Measurements from ENCODE around the gene ZBTB37. TPM values are rescaled to one million over a fixed set of nuclear protein-coding genes. Genes with fewer than 3 reads are reported as not detected.
"Not testable (repeated sequence)": the region's sequence is repeated elsewhere in the genome, so short reads cannot be mapped to it uniquely, and the experiment has no call there.

ZBTB37 gene
- total RNA-seq, 1 donor from 2014 or later, result 19.3 TPM

DNA sequence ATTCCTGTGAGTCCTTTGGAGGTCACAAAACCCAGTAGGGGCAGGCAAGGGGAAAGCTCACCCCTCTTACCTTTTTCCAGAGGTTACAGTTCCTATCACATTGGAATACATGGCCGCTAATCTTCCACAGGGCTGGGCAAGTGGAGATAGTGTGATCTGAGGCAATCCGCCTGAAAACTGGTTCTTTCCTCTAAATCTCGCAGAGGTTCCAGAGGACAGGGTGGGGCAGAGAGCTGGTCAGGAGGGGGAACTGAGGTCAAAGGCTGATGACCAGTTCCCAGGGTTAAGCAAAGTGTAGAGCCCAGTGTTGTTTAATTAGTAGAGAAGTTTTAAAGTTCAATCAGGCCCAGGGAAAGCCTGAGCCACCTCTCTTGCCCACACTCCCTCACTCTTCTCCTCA, 49.0 kb downstream of the ZBTB37 start, which contains the start of gene SERPINC1:
TSS of gene SERPINC1 (minus strand) at position 179 of the 400 bp plus-strand sequence. CDS start at position 111, 68 bp downstream.
- no peak for TF ChIP-seq CTCF (IDR thresholded peaks at IDR 0.05; ENCODE audit: unreplicated experiment)
- DNase-seq (ENCODE audit: low spot score in 2 of 2, unreplicated experiment in 2 of 2), result no peak
- Mint-ChIP-seq H3K36me3 (no peaks in the 10 kb centered on the region), H3K27ac (no peak within 1 kb of the TSS), H3K4me3 (no peak within 1 kb of the TSS), H3K4me1 (no peaks in the 10 kb centered on the region), H3K27me3 (ENCODE audit: low read depth) (no peaks in the 10 kb centered on the region), H3K9me3 (peaks cover 7% of the 10 kb centered on the region)

GRCh38 chr1:173917635-173918493, 49.7 kb downstream of the ZBTB37 start:
- no peak for DNase-seq (ENCODE audit: low spot score in 2 of 2, unreplicated experiment in 2 of 2)
- Mint-ChIP-seq H3K36me3 (no peaks in the 10 kb centered on the region), H3K9me3 (peaks cover 7% of the 10 kb centered on the region), H3K4me3 (no peak overlapping the region), H3K27me3 (ENCODE audit: low read depth) (peaks cover 2% of the 10 kb centered on the region), H3K4me1 (no peaks in the 10 kb centered on the region), H3K27ac (no peak overlapping the region)
- TF ChIP-seq CTCF (IDR thresholded peaks at IDR 0.05; ENCODE audit: unreplicated experiment), result no peak

GRCh38 chr1:173920861-173921260, 52.7 kb downstream of the ZBTB37 start:
- H3K36me3 Mint-ChIP-seq, result no peaks in the 10 kb centered on the region
- no peak overlapping the region for H3K27ac Mint-ChIP-seq
- no peaks in the 10 kb centered on the region for H3K4me1 Mint-ChIP-seq
- TF ChIP-seq CTCF (IDR thresholded peaks at IDR 0.05; ENCODE audit: unreplicated experiment), result no peak
- no peak for DNase-seq (ENCODE audit: low spot score in 2 of 2, unreplicated experiment in 2 of 2)
- peaks cover 4% of the 10 kb centered on the region for H3K9me3 Mint-ChIP-seq
- peaks cover 2% of the 10 kb centered on the region for H3K27me3 Mint-ChIP-seq (ENCODE audit: low read depth)
- no peak overlapping the region for H3K4me3 Mint-ChIP-seq

DNA sequence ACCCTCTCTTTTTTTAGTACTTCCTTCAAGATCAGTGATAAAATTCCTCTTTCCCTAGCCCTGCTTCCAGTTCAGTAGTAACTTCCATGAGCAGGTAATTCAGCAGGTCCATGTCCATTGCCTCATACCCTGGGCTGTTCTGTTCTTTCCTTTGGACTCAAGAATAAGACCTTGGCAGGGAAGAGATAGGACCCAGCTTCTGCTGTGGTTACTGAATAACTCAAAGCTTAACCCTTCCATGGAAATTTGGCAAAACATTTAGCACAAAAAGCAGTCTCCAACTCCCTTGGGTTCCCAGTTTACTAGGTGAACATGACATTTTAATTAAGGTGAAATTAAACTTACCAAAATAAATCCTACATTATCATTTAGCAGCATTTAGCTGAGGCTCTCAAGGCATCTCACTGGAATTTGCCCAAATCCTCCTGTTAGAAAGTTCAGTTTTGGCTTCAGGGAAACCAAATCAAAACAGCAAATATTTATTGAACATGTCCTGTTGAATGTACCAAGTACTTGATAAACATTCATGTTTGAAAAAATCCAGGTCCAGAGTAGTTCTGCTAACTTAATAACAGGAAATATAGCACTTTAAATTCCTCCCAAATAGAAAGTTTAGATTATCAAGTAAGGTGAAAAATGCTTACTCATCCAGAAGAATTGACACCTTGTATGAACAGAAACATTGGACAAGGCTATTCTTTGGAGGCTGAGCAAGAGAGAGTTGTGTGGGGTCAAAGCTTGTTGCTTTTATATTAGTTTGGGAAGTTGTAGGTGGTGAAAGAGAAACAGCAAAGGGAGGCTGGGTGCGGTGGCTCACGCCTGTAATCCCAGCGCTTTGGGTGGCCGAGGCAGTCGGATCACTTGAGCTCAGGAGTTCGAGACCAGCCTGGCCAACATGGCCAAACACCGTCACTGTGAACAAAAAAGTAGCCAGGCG, 57.4 kb downstream of the ZBTB37 start:
- no peak for TF ChIP-seq CTCF (IDR thresholded peaks at IDR 0.05; ENCODE audit: unreplicated experiment)
- no peaks in the 10 kb centered on the region for H3K4me1 Mint-ChIP-seq
- H3K36me3 Mint-ChIP-seq, result peaks cover 6% of the 10 kb centered on the region
- H3K9me3 Mint-ChIP-seq, result peaks cover 7% of the 10 kb centered on the region
- H3K4me3 Mint-ChIP-seq, result no peak overlapping the region
- H3K27me3 Mint-ChIP-seq (ENCODE audit: low read depth), result peaks cover 2% of the 10 kb centered on the region
- DNase-seq (ENCODE audit: low spot score in 2 of 2, unreplicated experiment in 2 of 2), result no peak
- no peak overlapping the region for H3K27ac Mint-ChIP-seq

DNA sequence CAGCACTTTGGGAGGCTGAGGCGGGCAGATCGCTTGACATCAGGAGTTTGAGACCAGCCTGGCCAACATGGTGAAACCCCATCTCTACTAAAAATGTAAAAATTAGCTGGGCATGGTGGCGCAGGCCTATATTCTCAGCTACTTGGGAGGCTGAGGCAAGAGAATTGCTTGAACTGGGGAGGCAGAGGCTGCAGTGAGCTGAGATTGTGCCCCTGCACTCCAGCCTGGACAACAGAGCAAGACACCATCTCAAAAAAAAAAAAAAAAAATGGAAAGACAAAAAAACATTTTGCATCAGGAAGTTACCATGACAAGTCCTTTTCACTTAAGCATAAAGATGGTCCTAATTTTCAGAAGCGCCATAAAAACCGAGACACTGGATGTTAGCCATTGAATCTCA, 62.4 kb downstream of the ZBTB37 start:
- not testable (repeated sequence) for H3K4me3 Mint-ChIP-seq; H3K27me3 Mint-ChIP-seq (ENCODE audit: low read depth); H3K4me1 Mint-ChIP-seq; H3K27ac Mint-ChIP-seq; H3K9me3 Mint-ChIP-seq; DNase-seq (ENCODE audit: low spot score in 2 of 2, unreplicated experiment in 2 of 2)
- H3K36me3 Mint-ChIP-seq, result peaks cover 15% of the 10 kb centered on the region
